Neural cell (in vitro differentiated cells): ENCODE data around the gene ZNF248.

Source experiments
- POLR2AphosphoS5 ChIP-seq: IDR thresholded peaks from 2 replicates; pipeline ENCODE4 v1.6.1; 2012
- RAD21 ChIP-seq: fragments of 450-650 bp; conservative IDR thresholded peaks from 2 replicates; pipeline ENCODE4 v1.6.1; 2014; ENCODE audit warnings: antibody characterized with exemption, mild to moderate bottlenecking, moderate library complexity
- TF ChIP-seq, protein P1 (sequence below): fragments of 450-650 bp; IDR thresholded peaks from 2 replicates; pipeline ENCODE4 v1.5.1; 2014; ENCODE audit warnings: antibody characterized with exemption, mild to moderate bottlenecking, moderate library complexity; ENCODE audit not compliant: poor library complexity, severe bottlenecking

GRCh38 chr10:37821237-37821636 is 36.2 kb downstream of the ZNF248 start:
- TF ChIP-seq RAD21 (no peak), POLR2AphosphoS5 (no peak)
- TF ChIP-seq, protein P1, sequence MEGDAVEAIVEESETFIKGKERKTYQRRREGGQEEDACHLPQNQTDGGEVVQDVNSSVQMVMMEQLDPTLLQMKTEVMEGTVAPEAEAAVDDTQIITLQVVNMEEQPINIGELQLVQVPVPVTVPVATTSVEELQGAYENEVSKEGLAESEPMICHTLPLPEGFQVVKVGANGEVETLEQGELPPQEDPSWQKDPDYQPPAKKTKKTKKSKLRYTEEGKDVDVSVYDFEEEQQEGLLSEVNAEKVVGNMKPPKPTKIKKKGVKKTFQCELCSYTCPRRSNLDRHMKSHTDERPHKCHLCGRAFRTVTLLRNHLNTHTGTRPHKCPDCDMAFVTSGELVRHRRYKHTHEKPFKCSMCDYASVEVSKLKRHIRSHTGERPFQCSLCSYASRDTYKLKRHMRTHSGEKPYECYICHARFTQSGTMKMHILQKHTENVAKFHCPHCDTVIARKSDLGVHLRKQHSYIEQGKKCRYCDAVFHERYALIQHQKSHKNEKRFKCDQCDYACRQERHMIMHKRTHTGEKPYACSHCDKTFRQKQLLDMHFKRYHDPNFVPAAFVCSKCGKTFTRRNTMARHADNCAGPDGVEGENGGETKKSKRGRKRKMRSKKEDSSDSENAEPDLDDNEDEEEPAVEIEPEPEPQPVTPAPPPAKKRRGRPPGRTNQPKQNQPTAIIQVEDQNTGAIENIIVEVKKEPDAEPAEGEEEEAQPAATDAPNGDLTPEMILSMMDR: no peak
